Keratinocyte (primary cell): ENCODE measurements around the gene CHD3. TPM values are rescaled to one million over a fixed set of nuclear protein-coding genes. Genes with fewer than 3 reads are reported as not detected.

Experiments
- DNase-seq: peaks from one replicate; pipeline ENCODE4 v3.0.0-alpha.2; 2011; ENCODE audit warnings: low read depth, missing footprints, low spot score
- FAIRE-seq: peaks from 2 replicates; lab custom pipeline; 2011; peaks lifted over from hg19 to GRCh38; lab: Jason Lieb, UNC
- H2AFZ ChIP-seq: 2 replicates; pipeline ENCODE4 v1.6.0; 2012; ENCODE audit warnings: low read length, control low read depth, inconsistent platforms; ENCODE audit not compliant: control insufficient read depth
- H3K27ac ChIP-seq: 2 replicates; pipeline ENCODE4 v1.5.1; 2011; ENCODE audit warnings: low read length; ENCODE audit not compliant: control insufficient read depth, insufficient read depth
- H3K27me3 ChIP-seq: 3 replicates; pipeline ENCODE4 v1.6.0; 2011; ENCODE audit warnings: low read length; ENCODE audit not compliant: control insufficient read depth, insufficient read depth; ENCODE audit errors: extremely low read depth
- H3K36me3 ChIP-seq, 2 experiments: 2 replicates in 1 of 2; 3 replicates in 1 of 2; pipeline ENCODE4 v1.5.1; 2011; ENCODE audit warnings: low read length in 2 of 2, mild to moderate bottlenecking in 1 of 2; ENCODE audit not compliant: control insufficient read depth in 2 of 2, insufficient read depth in 2 of 2; ENCODE audit errors: extremely low read depth in 1 of 2
- H3K4me1 ChIP-seq: 3 replicates; pipeline ENCODE4 v1.5.1; 2011; ENCODE audit warnings: low read length; ENCODE audit not compliant: control insufficient read depth, insufficient read depth; ENCODE audit errors: extremely low read depth
- H3K4me2 ChIP-seq: 3 replicates; pipeline ENCODE4 v1.6.0; 2011; ENCODE audit warnings: low read depth, low read length; ENCODE audit not compliant: control insufficient read depth, insufficient read depth; ENCODE audit errors: extremely low read depth
- H3K4me3 ChIP-seq, 3 experiments: fragments of 200-600 bp in 1 of 3; sonication (generic) in 1 of 3; 2 replicates in 2 of 3; 3 replicates in 1 of 3; pipeline ENCODE4 v1.5.1; 2011 to 2016; ENCODE audit warnings: low read length in 3 of 3, mild to moderate bottlenecking in 3 of 3, control low read depth in 2 of 3, inconsistent platforms in 1 of 3, low read depth in 1 of 3, mixed read lengths in 1 of 3, mixed run types in 1 of 3, moderate library complexity in 1 of 3; ENCODE audit not compliant: control insufficient read depth in 2 of 3, insufficient read depth in 2 of 3; ENCODE audit errors: extremely low read depth in 1 of 3
- H3K79me2 ChIP-seq: 2 replicates; pipeline ENCODE4 v1.6.0; 2012; ENCODE audit warnings: low read length; ENCODE audit not compliant: control insufficient read depth, insufficient read depth
- H3K9ac ChIP-seq: 3 replicates; pipeline ENCODE4 v1.6.0; 2011; ENCODE audit warnings: low read length; ENCODE audit not compliant: control insufficient read depth, insufficient read depth; ENCODE audit errors: extremely low read depth
- H3K9me1 ChIP-seq: 3 replicates; pipeline ENCODE4 v1.6.0; 2011; ENCODE audit warnings: low read length; ENCODE audit not compliant: control insufficient read depth, insufficient read depth; ENCODE audit errors: extremely low read depth
- H3K9me3 ChIP-seq: 2 replicates; pipeline ENCODE4 v1.5.1; 2012; ENCODE audit warnings: low read depth, low read length; ENCODE audit not compliant: control insufficient read depth
- H4K20me1 ChIP-seq: 3 replicates; pipeline ENCODE4 v1.6.0; 2011; ENCODE audit warnings: low read length; ENCODE audit not compliant: control insufficient read depth, insufficient read depth; ENCODE audit errors: extremely low read depth
- EZH2 ChIP-seq: IDR thresholded peaks from one replicate; pipeline ENCODE4 v1.6.1; 2012; ENCODE audit warnings: inconsistent platforms, mild to moderate bottlenecking, low read length, moderate library complexity
- dilution Hi-C: fragments of 300-500 bp; cut with MboI; formaldehyde crosslinking; loops from one replicate; pipeline ENCODE4 v1.7.0; 2020; ENCODE audit warnings: low sequenced_read_pairs; ENCODE audit not compliant: extremely low pct_ligation_motif_present
- polyA plus RNA-seq, 5 experiments: library from polyadenylated mRNA; depleted of rRNA in 3 of 5; stranded (reverse) in 3 of 5; stranded (forward) in 1 of 5; unstranded in 1 of 5; fragments of >200 nt; gene quantifications; 1 replicate in 1 of 5; 2 replicates in 3 of 5; 3 replicates in 1 of 5; pipeline versions ENCODE4 v1.2.1 to v1.2.3, GENCODE V29; 2011 to 2012; ENCODE audit warnings: missing spikeins in 2 of 5, low read depth in 1 of 5, low replicate concordance in 1 of 5
- TF ChIP-seq, protein P1 (sequence below), 3 experiments: IDR thresholded peaks in 1 of 3; conservative IDR thresholded peaks in 1 of 3; optimal IDR thresholded peaks in 1 of 3; 2 replicates in 2 of 3; 3 replicates in 1 of 3; pipeline versions ENCODE3 to v1.5.1; 2011; ENCODE audit warnings: low read length in 3 of 3, mild to moderate bottlenecking in 3 of 3, moderate library complexity in 2 of 3, control low read depth in 1 of 3, inconsistent platforms in 1 of 3; ENCODE audit not compliant: insufficient read depth in 2 of 3; ENCODE audit errors: extremely low read depth in 1 of 3

The CHD3 gene
- polyA plus RNA-seq, 1 donor (not counting 4 experiments of a cell fraction or from before 2014, with no cell fraction given), result 30.1 TPM

- no peak for FAIRE-seq
- no peak overlapping the region for H3K27ac ChIP-seq
These were observed 67.0 kb downstream of the CHD3 start for GRCh38 chr17:7955414-7956227.

GRCh38 chr17:7956228-7956965, 67.8 kb downstream of the CHD3 start:
- peaks cover 5% of the 10 kb centered on the region for H3K27me3 ChIP-seq
- no peak overlapping the region for H3K4me3 ChIP-seq
- no peaks in the 10 kb centered on the region for H4K20me1 ChIP-seq
- H3K27ac ChIP-seq, result no peak overlapping the region
- DNase-seq (no peak), FAIRE-seq (no peak)
- no peaks in the 10 kb centered on the region for H3K4me1 ChIP-seq
- no peak overlapping the region for H3K9ac ChIP-seq
- H3K4me2 ChIP-seq, result no peak overlapping the region
- no peaks in the 10 kb centered on the region for H3K79me2 ChIP-seq
- TF ChIP-seq, protein P1, sequence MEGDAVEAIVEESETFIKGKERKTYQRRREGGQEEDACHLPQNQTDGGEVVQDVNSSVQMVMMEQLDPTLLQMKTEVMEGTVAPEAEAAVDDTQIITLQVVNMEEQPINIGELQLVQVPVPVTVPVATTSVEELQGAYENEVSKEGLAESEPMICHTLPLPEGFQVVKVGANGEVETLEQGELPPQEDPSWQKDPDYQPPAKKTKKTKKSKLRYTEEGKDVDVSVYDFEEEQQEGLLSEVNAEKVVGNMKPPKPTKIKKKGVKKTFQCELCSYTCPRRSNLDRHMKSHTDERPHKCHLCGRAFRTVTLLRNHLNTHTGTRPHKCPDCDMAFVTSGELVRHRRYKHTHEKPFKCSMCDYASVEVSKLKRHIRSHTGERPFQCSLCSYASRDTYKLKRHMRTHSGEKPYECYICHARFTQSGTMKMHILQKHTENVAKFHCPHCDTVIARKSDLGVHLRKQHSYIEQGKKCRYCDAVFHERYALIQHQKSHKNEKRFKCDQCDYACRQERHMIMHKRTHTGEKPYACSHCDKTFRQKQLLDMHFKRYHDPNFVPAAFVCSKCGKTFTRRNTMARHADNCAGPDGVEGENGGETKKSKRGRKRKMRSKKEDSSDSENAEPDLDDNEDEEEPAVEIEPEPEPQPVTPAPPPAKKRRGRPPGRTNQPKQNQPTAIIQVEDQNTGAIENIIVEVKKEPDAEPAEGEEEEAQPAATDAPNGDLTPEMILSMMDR (optimal IDR thresholded peaks at IDR 0.05 in 1 of 3, IDR thresholded peaks at IDR 0.05 in 1 of 3, conservative IDR thresholded peaks at IDR 0.05 in 1 of 3; ENCODE audit: extremely low read depth in 1 of 3, insufficient read depth in 2 of 3, low read length in 3 of 3), result no peak
- no peak for TF ChIP-seq EZH2
- H2AFZ ChIP-seq, result no peak overlapping the region
- H3K9me3 ChIP-seq, result no peaks in the 10 kb centered on the region
- H3K9me1 ChIP-seq, result no peaks in the 10 kb centered on the region
- H3K36me3 ChIP-seq, result no peaks in the 10 kb centered on the region
- dilution Hi-C loops, result no loop called here

More at GRCh38 chr17:7955414-7956227, 67.0 kb downstream of the CHD3 start:
- H4K20me1 ChIP-seq, result no peaks in the 10 kb centered on the region
- H3K9me3 ChIP-seq, result no peaks in the 10 kb centered on the region
- no peak for TF ChIP-seq EZH2
- TF ChIP-seq, protein P1 (optimal IDR thresholded peaks at IDR 0.05 in 1 of 3, IDR thresholded peaks at IDR 0.05 in 1 of 3, conservative IDR thresholded peaks at IDR 0.05 in 1 of 3; ENCODE audit: extremely low read depth in 1 of 3, insufficient read depth in 2 of 3, low read length in 3 of 3), result no peak
- no peak overlapping the region for H3K4me2 ChIP-seq
- no peak overlapping the region for H3K4me3 ChIP-seq
- H3K36me3 ChIP-seq, result no peaks in the 10 kb centered on the region
- H3K9me1 ChIP-seq, result no peaks in the 10 kb centered on the region
- dilution Hi-C loops, result no loop called here
- H3K4me1 ChIP-seq, result no peaks in the 10 kb centered on the region
- no peak overlapping the region for H2AFZ ChIP-seq
- H3K79me2 ChIP-seq, result no peaks in the 10 kb centered on the region
- peaks cover 2% of the 10 kb centered on the region for H3K27me3 ChIP-seq
- DNase-seq, result no peak
- no peak overlapping the region for H3K9ac ChIP-seq
